Tibial nerve (tissue), 4 donors: ENCODE results near the gene NUDC.

ENCODE experiments used
- EP300 ChIP-seq, 2 donors: sonication (generic); formaldehyde crosslinking; IDR thresholded peaks; one replicate each; pipeline ENCODE4 v1.6.1; 2017; ENCODE audit warnings: antibody characterized with exemption in 2 of 2, mild to moderate bottlenecking in 1 of 2
- POLR2A ChIP-seq, 2 donors: fragments of 450-650 bp; IDR thresholded peaks; one replicate each; pipeline ENCODE4 v1.6.1; 2017; ENCODE audit warnings: antibody characterized with exemption in 2 of 2, mild to moderate bottlenecking in 2 of 2, moderate library complexity in 2 of 2
- TF ChIP-seq, protein P1 (sequence below), 5 experiments: fragments of 200-600 bp in 3 of 5; fragments of 450-650 bp in 2 of 5; sonication (generic) in 3 of 5; IDR thresholded peaks; one replicate each; pipeline ENCODE4 v1.5.1; 2016 to 2019; ENCODE audit warnings: antibody characterized with exemption in 5 of 5, mild to moderate bottlenecking in 3 of 5, moderate library complexity in 2 of 5

DNA sequence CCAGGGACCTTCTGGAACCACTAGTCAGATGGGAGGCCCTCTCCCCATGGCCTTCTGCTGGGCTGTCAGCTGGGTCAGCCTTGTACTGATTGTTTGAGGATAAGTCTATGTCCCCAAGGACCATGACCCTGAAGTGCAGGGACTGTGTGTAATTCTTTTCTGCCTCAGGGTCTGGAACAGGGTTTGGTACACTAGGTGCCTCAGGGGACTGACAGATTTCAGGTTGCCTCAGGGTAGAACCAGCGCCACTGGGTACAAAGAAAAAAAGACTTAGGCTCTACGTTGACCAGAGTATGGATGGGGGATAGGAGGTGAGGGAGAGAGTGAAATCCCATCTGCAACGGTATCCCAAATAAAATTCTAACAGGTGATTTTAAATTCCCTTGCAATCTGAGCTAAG is 35.8 kb downstream of the NUDC start:
- TF ChIP-seq, protein P1, sequence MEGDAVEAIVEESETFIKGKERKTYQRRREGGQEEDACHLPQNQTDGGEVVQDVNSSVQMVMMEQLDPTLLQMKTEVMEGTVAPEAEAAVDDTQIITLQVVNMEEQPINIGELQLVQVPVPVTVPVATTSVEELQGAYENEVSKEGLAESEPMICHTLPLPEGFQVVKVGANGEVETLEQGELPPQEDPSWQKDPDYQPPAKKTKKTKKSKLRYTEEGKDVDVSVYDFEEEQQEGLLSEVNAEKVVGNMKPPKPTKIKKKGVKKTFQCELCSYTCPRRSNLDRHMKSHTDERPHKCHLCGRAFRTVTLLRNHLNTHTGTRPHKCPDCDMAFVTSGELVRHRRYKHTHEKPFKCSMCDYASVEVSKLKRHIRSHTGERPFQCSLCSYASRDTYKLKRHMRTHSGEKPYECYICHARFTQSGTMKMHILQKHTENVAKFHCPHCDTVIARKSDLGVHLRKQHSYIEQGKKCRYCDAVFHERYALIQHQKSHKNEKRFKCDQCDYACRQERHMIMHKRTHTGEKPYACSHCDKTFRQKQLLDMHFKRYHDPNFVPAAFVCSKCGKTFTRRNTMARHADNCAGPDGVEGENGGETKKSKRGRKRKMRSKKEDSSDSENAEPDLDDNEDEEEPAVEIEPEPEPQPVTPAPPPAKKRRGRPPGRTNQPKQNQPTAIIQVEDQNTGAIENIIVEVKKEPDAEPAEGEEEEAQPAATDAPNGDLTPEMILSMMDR (IDR thresholded peaks at IDR 0.05) = no peak
- TF ChIP-seq POLR2A (IDR thresholded peaks at IDR 0.05) (no peak), EP300 (IDR thresholded peaks at IDR 0.05) (no peak)
